Measurements from ENCODE around the gene COL5A1. TPM values are rescaled to one million over a fixed set of nuclear protein-coding genes. Genes with fewer than 3 reads are reported as not detected.

The COL5A1 gene
- total RNA-seq, 4 donors from 2014 or later, result 51.9 to 78.3 (median 62.4) TPM

GRCh38 chr9:134836406-134836970 is 194.9 kb downstream of the COL5A1 start:
- H3K9me3 ChIP-seq, result no peaks in the 10 kb centered on the region
- H3K27ac ChIP-seq, result no peak overlapping the region
- TF ChIP-seq CTCF (IDR thresholded peaks at IDR 0.05), result no peak
- no peak for TF ChIP-seq EP300 (IDR thresholded peaks at IDR 0.05)
- TF ChIP-seq POLR2A (IDR thresholded peaks at IDR 0.05), result no peak
- H3K4me3 ChIP-seq, result no peak overlapping the region
- WGBS, 2 donors, result 87% methylated on average over 17 to 19 of the region's 19 CpGs
- H3K27me3 ChIP-seq, result no peaks in the 10 kb centered on the region
- H3K36me3 ChIP-seq, result peaks cover 0 to 100% (median 0%) of the 10 kb centered on the region in 3 donors
- no peak for DNase-seq (ENCODE audit: low spot score in 2 of 2)
- H3K4me1 ChIP-seq, result peaks cover 0 to 12% (median 0%) of the 10 kb centered on the region in 4 donors

DNA sequence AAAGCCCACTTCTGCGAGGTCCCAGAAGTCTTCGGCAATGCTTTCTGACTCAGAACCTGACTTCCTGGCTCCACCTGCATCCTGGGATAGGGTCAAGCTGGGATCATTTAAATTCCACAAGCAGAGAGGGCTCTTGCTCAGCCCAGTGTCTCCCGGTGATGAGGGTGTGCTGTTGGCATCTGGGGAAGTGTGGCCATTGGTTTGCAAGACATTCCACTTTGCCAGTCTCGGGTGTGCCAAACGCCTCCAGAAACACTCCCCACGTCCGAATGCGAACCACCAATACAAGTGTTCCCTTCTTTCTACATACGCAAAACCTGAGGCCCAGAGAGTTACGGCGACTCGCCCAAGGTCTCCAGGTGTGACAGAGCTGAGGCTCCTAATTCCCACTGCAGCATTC is 195.9 kb downstream of the COL5A1 start:
- Histone ChIP-seq H3K36me3 (peaks cover 0 to 100% (median 0%) of the 10 kb centered on the region in 3 donors), H3K27ac (no peak overlapping the region), H3K27me3 (no peaks in the 10 kb centered on the region), H3K9me3 (no peaks in the 10 kb centered on the region), H3K4me1 (peaks cover 0 to 12% (median 0%) of the 10 kb centered on the region in 4 donors), H3K4me3 (no peak overlapping the region)
- TF ChIP-seq POLR2A (IDR thresholded peaks at IDR 0.05) (no peak), CTCF (IDR thresholded peaks at IDR 0.05) (no peak), EP300 (IDR thresholded peaks at IDR 0.05) (no peak)
- 86 to 87% methylated on average over 12 of the region's 12 CpGs for WGBS, 2 donors
- no peak for DNase-seq (ENCODE audit: low spot score in 2 of 2)

- no peak overlapping the region for H3K27ac ChIP-seq
- TF ChIP-seq POLR2A (IDR thresholded peaks at IDR 0.05) (no peak), EP300 (IDR thresholded peaks at IDR 0.05) (no peak), CTCF (IDR thresholded peaks at IDR 0.05) (no peak)
- H3K4me3 ChIP-seq, result no peak overlapping the region
- H3K27me3 ChIP-seq, result no peaks in the 10 kb centered on the region
- no peaks in the 10 kb centered on the region for H3K9me3 ChIP-seq
- peaks cover 0 to 100% (median 0%) of the 10 kb centered on the region in 3 donors for H3K36me3 ChIP-seq
- no peak for DNase-seq (ENCODE audit: low spot score in 2 of 2)
- H3K4me1 ChIP-seq, result peaks cover 0 to 12% (median 0%) of the 10 kb centered on the region in 4 donors
- 69 to 75% methylated on average over 33 to 34 of the region's 34 CpGs for WGBS, 2 donors
Observed at GRCh38 chr9:134838651-134839454, 197.2 kb downstream of the COL5A1 start.

DNA sequence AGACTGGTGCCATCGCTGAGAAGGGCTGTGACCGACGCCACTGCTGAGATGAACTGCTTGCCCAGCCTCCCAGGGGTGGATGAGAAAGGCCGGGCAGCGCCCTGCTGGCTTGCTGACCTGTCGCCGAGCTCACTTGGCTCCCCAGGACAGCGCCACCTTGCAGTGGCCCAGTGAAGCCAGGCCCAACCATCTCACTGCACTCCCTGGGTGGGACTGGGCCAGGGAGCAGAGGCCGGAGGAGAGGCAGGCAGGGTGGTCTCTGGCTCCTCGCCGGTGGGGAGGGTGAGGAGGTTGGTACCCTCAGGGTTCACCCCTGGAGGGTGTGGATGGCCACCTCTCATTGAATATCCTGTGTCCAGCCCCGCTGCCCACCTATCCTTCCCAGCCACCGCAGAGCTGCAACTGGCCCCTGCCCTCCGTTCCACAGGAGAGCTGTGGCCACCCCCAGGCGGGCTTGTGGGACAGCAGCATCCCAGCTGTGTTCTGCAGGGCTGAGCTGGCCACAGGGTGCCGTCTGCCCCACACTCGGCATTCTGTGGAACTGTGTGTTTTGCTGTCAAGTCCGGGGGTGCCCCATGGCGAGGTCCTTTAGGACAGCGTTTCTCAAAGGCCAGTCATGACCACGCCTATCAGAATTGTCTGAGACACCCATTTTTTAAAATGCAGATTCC is 198.0 kb downstream of the COL5A1 start:
- H3K4me3 ChIP-seq, result no peak overlapping the region
- WGBS, 2 donors, result 77 to 83% methylated on average over 7 to 8 of the region's 21 CpGs
- H3K4me1 ChIP-seq, result peaks cover 0 to 12% (median 0%) of the 10 kb centered on the region in 4 donors
- no peak overlapping the region for H3K27ac ChIP-seq
- H3K9me3 ChIP-seq, result no peaks in the 10 kb centered on the region
- no peaks in the 10 kb centered on the region for H3K27me3 ChIP-seq
- TF ChIP-seq CTCF (IDR thresholded peaks at IDR 0.05), result no peak
- TF ChIP-seq POLR2A (IDR thresholded peaks at IDR 0.05), result no peak
- no peak for TF ChIP-seq EP300 (IDR thresholded peaks at IDR 0.05)
- no peak for DNase-seq (ENCODE audit: low spot score in 2 of 2)
- H3K36me3 ChIP-seq, result peaks cover 0 to 99% (median 0%) of the 10 kb centered on the region in 3 donors

All from tibial nerve (tissue), 4 donors.